Renal cortex interstitium (tissue), 11 donors: ENCODE results near the gene FKBP15. TPM values are rescaled to one million over a fixed set of nuclear protein-coding genes. Genes with fewer than 3 reads are reported as not detected.
"Not testable (repeated sequence)": the region's sequence is repeated elsewhere in the genome, so short reads cannot be mapped to it uniquely, and the experiment has no call there.

Source experiments
- DNase-seq, 11 donors: peaks; one replicate each; pipeline ENCODE4 v3.0.0-alpha.2; 2013; ENCODE audit warnings: low read depth in 9 of 11, low spot score in 4 of 11; ENCODE audit errors: extremely low read depth in 1 of 11
- polyA plus RNA-seq, 3 donors: library from polyadenylated mRNA; unstranded; fragments of 120-200 nt; gene quantifications; one replicate each; pipeline ENCODE4 v1.2.1, GENCODE V29; 2013; ENCODE audit not compliant: insufficient read length in 3 of 3

Gene FKBP15
- polyA plus RNA-seq, 3 donors: 28.4 to 33.4 (median 30.2) TPM

- no peak for DNase-seq
These were observed 23.5 kb upstream of the FKBP15 start for GRCh38 chr9:113244556-113244955.

- no peak for DNase-seq
These were observed 20.1 kb upstream of the FKBP15 start for GRCh38 chr9:113241161-113241560.

GRCh38 chr9:113238859-113239232 is 17.8 kb upstream of the FKBP15 start:
- DNase-seq: no peak

GRCh38 chr9:113238202-113238858 is 17.3 kb upstream of the FKBP15 start:
- no peak for DNase-seq

- DNase-seq: no peak
These were observed 15.9 kb upstream of the FKBP15 start for GRCh38 chr9:113237026-113237425.

GRCh38 chr9:113235701-113236255 is 14.7 kb upstream of the FKBP15 start:
- not testable (repeated sequence) for DNase-seq

GRCh38 chr9:113231701-113232100 is 10.6 kb upstream of the FKBP15 start:
- no peak for DNase-seq

GRCh38 chr9:113228130-113228665 is 7.1 kb upstream of the FKBP15 start:
- DNase-seq: no peak

GRCh38 chr9:113227436-113227835 is 6.4 kb upstream of the FKBP15 start:
- DNase-seq: no peak

- DNase-seq: no peak
These were observed 2.9 kb upstream of the FKBP15 start for GRCh38 chr9:113223963-113224362.

- no peak for DNase-seq
These were observed 1.4 kb upstream of the FKBP15 start for GRCh38 chr9:113222482-113222841.

- DNase-seq: peak in 2 of 11 donors; percentile 28 to 33
These were observed 864 bp upstream of the FKBP15 start for GRCh38 chr9:113221800-113222481.

GRCh38 chr9:113220467-113221002 is 542 bp downstream of the FKBP15 start:
- DNase-seq: no peak

GRCh38 chr9:113219969-113220368 is 1.1 kb downstream of the FKBP15 start:
- DNase-seq: no peak

- DNase-seq: no peak
These were observed 1.7 kb downstream of the FKBP15 start for GRCh38 chr9:113219186-113219936.

GRCh38 chr9:113216406-113216805 is 4.7 kb downstream of the FKBP15 start:
- no peak for DNase-seq

GRCh38 chr9:113215132-113215531 is 5.9 kb downstream of the FKBP15 start:
- DNase-seq: no peak

GRCh38 chr9:113210815-113211214 is 10.3 kb downstream of the FKBP15 start:
- no peak for DNase-seq

GRCh38 chr9:113205861-113206260 is 15.2 kb downstream of the FKBP15 start:
- no peak for DNase-seq
